ENCODE data around the gene ATP1A4.

ATP1A4 gene

GRCh38 chr1:160171980-160172379 is 20.6 kb downstream of the ATP1A4 start:
- no peak for DNase-seq (ENCODE audit: low read depth)

GRCh38 chr1:160177231-160177630 is 25.8 kb downstream of the ATP1A4 start:
- no peak for DNase-seq (ENCODE audit: low read depth)

GRCh38 chr1:160177667-160178066 is 26.3 kb downstream of the ATP1A4 start:
- DNase-seq (ENCODE audit: low read depth): no peak

GRCh38 chr1:160178731-160179130 is 27.3 kb downstream of the ATP1A4 start:
- no peak for DNase-seq (ENCODE audit: low read depth)

GRCh38 chr1:160179336-160179735 is 27.9 kb downstream of the ATP1A4 start:
- DNase-seq (ENCODE audit: low read depth): no peak

GRCh38 chr1:160186246-160186645 is 34.8 kb downstream of the ATP1A4 start:
- DNase-seq (ENCODE audit: low read depth): no peak

- no peak for DNase-seq (ENCODE audit: low read depth)
Measured at GRCh38 chr1:160186729-160187128, 35.3 kb downstream of the ATP1A4 start.

- no peak for DNase-seq (ENCODE audit: low read depth)
Measured at GRCh38 chr1:160187407-160187806, 36.0 kb downstream of the ATP1A4 start.

- no peak for DNase-seq (ENCODE audit: low read depth)
Measured at GRCh38 chr1:160188341-160188740, 36.9 kb downstream of the ATP1A4 start.

- no peak for DNase-seq (ENCODE audit: low read depth)
Measured at GRCh38 chr1:160189649-160190625, 38.5 kb downstream of the ATP1A4 start, which contains the start of gene CASQ1. TSS of gene CASQ1 (plus strand) at chr1:160190575. CDS start at chr1:160190752, 177 bp downstream.

GRCh38 chr1:160191756-160192155 is 40.4 kb downstream of the ATP1A4 start:
- no peak for DNase-seq (ENCODE audit: low read depth)

- no peak for DNase-seq (ENCODE audit: low read depth)
Measured at GRCh38 chr1:160192234-160192633, 40.8 kb downstream of the ATP1A4 start.

GRCh38 chr1:160193091-160193819 is 41.9 kb downstream of the ATP1A4 start:
- peak; percentile 85 for DNase-seq (ENCODE audit: low read depth)

- no peak for DNase-seq (ENCODE audit: low read depth)
Measured at GRCh38 chr1:160193832-160194736, 42.7 kb downstream of the ATP1A4 start.

- DNase-seq (ENCODE audit: low read depth): no peak
Measured at GRCh38 chr1:160194737-160195059, 43.3 kb downstream of the ATP1A4 start.

GRCh38 chr1:160196143-160196542 is 44.7 kb downstream of the ATP1A4 start:
- no peak for DNase-seq (ENCODE audit: low read depth)

GRCh38 chr1:160197231-160197630 is 45.8 kb downstream of the ATP1A4 start:
- DNase-seq (ENCODE audit: low read depth): no peak

GRCh38 chr1:160200786-160201185 is 49.4 kb downstream of the ATP1A4 start:
- no peak for DNase-seq (ENCODE audit: low read depth)

- DNase-seq (ENCODE audit: low read depth): no peak
Measured at GRCh38 chr1:160204526-160205241, 53.3 kb downstream of the ATP1A4 start.

- DNase-seq (ENCODE audit: low read depth): peak; percentile 57
Measured at GRCh38 chr1:160205242-160206035, 54.0 kb downstream of the ATP1A4 start, which contains the start of gene PEA15. TSS of gene PEA15 (plus strand) at chr1:160205384. CDS start at chr1:160211545, 6,161 bp downstream.
